Measurements from ENCODE around the gene ATAD1. TPM values are rescaled to one million over a fixed set of nuclear protein-coding genes. Genes with fewer than 3 reads are reported as not detected.

The ATAD1 gene
- polyA plus RNA-seq, 6 donors from 2014 or later, result 21.1 to 32.2 (median 30.4) TPM

GRCh38 chr10:87771871-87772500 is 46.0 kb downstream of the ATAD1 start:
- no peak overlapping the region for H3K4me3 Mint-ChIP-seq
- H3K27me3 Mint-ChIP-seq, result no peaks in the 10 kb centered on the region
- DNase-seq (peak; percentile 2), ATAC-seq (ENCODE audit: low read depth in 2 of 2) (no peak)
- no peaks in the 10 kb centered on the region for H3K4me1 Mint-ChIP-seq
- H3K36me3 Mint-ChIP-seq, result peaks cover 17 to 22% of the 10 kb centered on the region in 2 donors
- no peaks in the 10 kb centered on the region for H3K9me3 Mint-ChIP-seq
- peak overlapping the region in 1 of 6 donors; percentile 86 for H3K27ac Mint-ChIP-seq

- Mint-ChIP-seq H3K4me1 (no peaks in the 10 kb centered on the region), H3K27me3 (no peaks in the 10 kb centered on the region), H3K27ac (no peak overlapping the region), H3K4me3 (no peak overlapping the region), H3K36me3 (peaks cover 15 to 23% of the 10 kb centered on the region in 2 donors), H3K9me3 (no peaks in the 10 kb centered on the region)
- no peak for DNase-seq
- ATAC-seq (ENCODE audit: low read depth in 2 of 2), result no peak
Observed at GRCh38 chr10:87767253-87767652, 50.8 kb downstream of the ATAD1 start.

GRCh38 chr10:87765666-87766376 is 52.2 kb downstream of the ATAD1 start:
- Mint-ChIP-seq H3K4me3 (no peak overlapping the region), H3K9me3 (no peaks in the 10 kb centered on the region), H3K36me3 (peaks cover 15 to 23% of the 10 kb centered on the region in 2 donors), H3K27ac (no peak overlapping the region), H3K27me3 (no peaks in the 10 kb centered on the region), H3K4me1 (no peaks in the 10 kb centered on the region)
- ATAC-seq (ENCODE audit: low read depth in 2 of 2) (no peak), DNase-seq (no peak)

- Mint-ChIP-seq H3K4me1 (peaks cover 0 to 6% (median 4%) of the 10 kb centered on the region in 3 donors), H3K36me3 (peaks cover 8 to 20% of the 10 kb centered on the region in 2 donors), H3K4me3 (no peak overlapping the region), H3K27ac (no peak overlapping the region), H3K27me3 (no peaks in the 10 kb centered on the region), H3K9me3 (no peaks in the 10 kb centered on the region)
- DNase-seq (no peak), ATAC-seq (ENCODE audit: low read depth in 2 of 2) (no peak)
Observed at GRCh38 chr10:87764072-87764934, 53.7 kb downstream of the ATAD1 start.

- no peaks in the 10 kb centered on the region for H3K9me3 Mint-ChIP-seq
- peaks cover 0 to 6% (median 4%) of the 10 kb centered on the region in 3 donors for H3K4me1 Mint-ChIP-seq
- H3K36me3 Mint-ChIP-seq, result peaks cover 5 to 13% of the 10 kb centered on the region in 2 donors
- H3K27ac Mint-ChIP-seq, result no peak overlapping the region
- no peak overlapping the region for H3K4me3 Mint-ChIP-seq
- ATAC-seq (ENCODE audit: low read depth in 2 of 2), result no peak
- DNase-seq, result no peak
- H3K27me3 Mint-ChIP-seq, result no peaks in the 10 kb centered on the region
Observed at GRCh38 chr10:87763086-87763861, 54.8 kb downstream of the ATAD1 start.

- Mint-ChIP-seq H3K27ac (no peak overlapping the region), H3K27me3 (no peaks in the 10 kb centered on the region), H3K9me3 (no peaks in the 10 kb centered on the region), H3K4me1 (peaks cover 0 to 6% (median 4%) of the 10 kb centered on the region in 3 donors), H3K4me3 (no peak overlapping the region), H3K36me3 (peaks cover 5 to 8% of the 10 kb centered on the region in 2 donors)
- ATAC-seq (ENCODE audit: low read depth in 2 of 2) (no peak), DNase-seq (no peak)
Observed at GRCh38 chr10:87761892-87762291, 56.1 kb downstream of the ATAD1 start.

GRCh38 chr10:87761153-87761552 is 56.9 kb downstream of the ATAD1 start:
- Mint-ChIP-seq H3K4me3 (no peak overlapping the region), H3K36me3 (peaks cover 2 to 8% of the 10 kb centered on the region in 2 donors), H3K27me3 (no peaks in the 10 kb centered on the region)

GRCh38 chr10:87760195-87760905 is 57.7 kb downstream of the ATAD1 start:
- H3K4me1 Mint-ChIP-seq, result peaks cover 0 to 6% (median 4%) of the 10 kb centered on the region in 3 donors
- H3K27me3 Mint-ChIP-seq, result no peaks in the 10 kb centered on the region
- no peak overlapping the region for H3K27ac Mint-ChIP-seq
- DNase-seq (no peak), ATAC-seq (ENCODE audit: low read depth in 2 of 2) (no peak)
- peaks cover 0 to 8% of the 10 kb centered on the region in 2 donors for H3K36me3 Mint-ChIP-seq
- H3K4me3 Mint-ChIP-seq, result no peak overlapping the region
- no peaks in the 10 kb centered on the region for H3K9me3 Mint-ChIP-seq

More at GRCh38 chr10:87761153-87761552, 56.9 kb downstream of the ATAD1 start:
- Mint-ChIP-seq H3K9me3 (no peaks in the 10 kb centered on the region), H3K27ac (peak overlapping the region in 2 of 6 donors; percentile 58 to 59), H3K4me1 (peaks cover 0 to 6% (median 4%) of the 10 kb centered on the region in 3 donors)
- DNase-seq, result no peak
- no peak for ATAC-seq (ENCODE audit: low read depth in 2 of 2)

GRCh38 chr10:87759551-87759950 is 58.5 kb downstream of the ATAD1 start:
- H3K9me3 Mint-ChIP-seq, result no peaks in the 10 kb centered on the region

GRCh38 chr10:87757685-87758084 is 60.3 kb downstream of the ATAD1 start:
- ATAC-seq (ENCODE audit: low read depth in 2 of 2) (no peak), DNase-seq (no peak)
- Mint-ChIP-seq H3K4me3 (no peak overlapping the region), H3K27me3 (no peaks in the 10 kb centered on the region), H3K36me3 (peaks cover 0 to 7% of the 10 kb centered on the region in 2 donors), H3K27ac (no peak overlapping the region), H3K4me1 (peaks cover 0 to 6% (median 4%) of the 10 kb centered on the region in 3 donors), H3K9me3 (no peaks in the 10 kb centered on the region)

More at GRCh38 chr10:87759551-87759950, 58.5 kb downstream of the ATAD1 start:
- no peak for ATAC-seq (ENCODE audit: low read depth in 2 of 2)
- H3K4me3 Mint-ChIP-seq, result no peak overlapping the region
- no peak overlapping the region for H3K27ac Mint-ChIP-seq
- H3K4me1 Mint-ChIP-seq, result peaks cover 0 to 6% (median 4%) of the 10 kb centered on the region in 3 donors
- no peak for DNase-seq
- H3K36me3 Mint-ChIP-seq, result peaks cover 1 to 2% of the 10 kb centered on the region in 2 donors
- no peaks in the 10 kb centered on the region for H3K27me3 Mint-ChIP-seq

GRCh38 chr10:87753995-87754866 is 63.8 kb downstream of the ATAD1 start:
- Mint-ChIP-seq H3K9me3 (peaks cover 0 to 1% (median 0%) of the 10 kb centered on the region in 7 donors), H3K4me1 (no peaks in the 10 kb centered on the region), H3K36me3 (peaks cover 0 to 7% of the 10 kb centered on the region in 2 donors), H3K4me3 (no peak overlapping the region), H3K27me3 (no peaks in the 10 kb centered on the region), H3K27ac (peak overlapping the region in 1 of 6 donors; percentile 7)
- DNase-seq (no peak), ATAC-seq (ENCODE audit: low read depth in 2 of 2) (no peak)

- no peak for DNase-seq
Observed at GRCh38 chr10:87752566-87752965, 65.5 kb downstream of the ATAD1 start.

More at GRCh38 chr10:87752566-87752965, 65.5 kb downstream of the ATAD1 start:
- Mint-ChIP-seq H3K4me1 (no peaks in the 10 kb centered on the region), H3K4me3 (no peak overlapping the region), H3K27me3 (no peaks in the 10 kb centered on the region), H3K36me3 (peaks cover 0 to 7% of the 10 kb centered on the region in 2 donors), H3K9me3 (peaks cover 0 to 3% (median 0%) of the 10 kb centered on the region in 7 donors), H3K27ac (no peak overlapping the region)
- ATAC-seq (ENCODE audit: low read depth in 2 of 2), result no peak
